Smooth muscle cell (in vitro differentiated cells): Measurements from ENCODE around the gene KRT36. TPM values are rescaled to one million over a fixed set of nuclear protein-coding genes. Genes with fewer than 3 reads are reported as not detected.

ENCODE experiments used
- DNase-seq: peaks from one replicate; lab custom pipeline; 2025; ENCODE audit not compliant: unreplicated experiment; lab: John Stamatoyannopoulos, UW
- H2AFZ ChIP-seq: fragments of 200-600 bp; sonication (generic); 2 replicates; pipeline ENCODE4 v1.6.0; 2016; ENCODE audit warnings: antibody characterized with exemption, low read depth, mild to moderate bottlenecking
- H3F3A ChIP-seq: fragments of 200-600 bp; sonication (generic); 2 replicates; pipeline ENCODE4 v1.6.0; 2017; ENCODE audit warnings: antibody characterized with exemption, low read depth
- H3K27ac ChIP-seq: fragments of 200-600 bp; sonication (generic); 2 replicates; pipeline ENCODE4 v1.5.1; 2016; ENCODE audit warnings: low read depth, mild to moderate bottlenecking
- H3K27me3 ChIP-seq: fragments of 200-600 bp; sonication (generic); 2 replicates; pipeline ENCODE4 v1.6.1; 2016; ENCODE audit warnings: low read depth, mild to moderate bottlenecking
- H3K36me3 ChIP-seq: fragments of 200-600 bp; sonication (generic); 2 replicates; pipeline ENCODE4 v1.5.1; 2016; ENCODE audit warnings: low read depth
- H3K4me1 ChIP-seq: fragments of 200-600 bp; sonication (generic); 2 replicates; pipeline ENCODE4 v1.5.1; 2016; ENCODE audit warnings: low read depth
- H3K4me2 ChIP-seq: fragments of 200-600 bp; sonication (generic); 2 replicates; pipeline ENCODE4 v1.6.0; 2016; ENCODE audit warnings: mild to moderate bottlenecking
- H3K4me3 ChIP-seq: fragments of 200-600 bp; sonication (generic); 2 replicates; pipeline ENCODE4 v1.5.1; 2016; ENCODE audit warnings: mild to moderate bottlenecking
- H3K79me2 ChIP-seq: fragments of 200-600 bp; sonication (generic); 2 replicates; pipeline ENCODE4 v1.6.0; 2016; ENCODE audit warnings: low read depth, mild to moderate bottlenecking
- H3K9ac ChIP-seq: fragments of 200-600 bp; sonication (generic); 2 replicates; pipeline ENCODE4 v1.6.0; 2016; ENCODE audit warnings: low read depth
- H3K9me3 ChIP-seq: fragments of 200-600 bp; sonication (generic); replicated peaks from 2 replicates; pipeline ENCODE4 v1.5.1; 2016; ENCODE audit warnings: low read depth
- H4K20me1 ChIP-seq: fragments of 200-600 bp; sonication (generic); 2 replicates; pipeline ENCODE4 v1.6.0; 2016; ENCODE audit warnings: low read depth
- CTCF ChIP-seq: fragments of 200-600 bp; sonication (generic); IDR thresholded peaks from 2 replicates; pipeline ENCODE4 v1.5.1; 2017; ENCODE audit warnings: borderline replicate concordance, mild to moderate bottlenecking, antibody characterized with exemption; ENCODE audit not compliant: insufficient read depth, poor library complexity, severe bottlenecking
- WGBS: methylation state at CpG from one replicate; pipeline ENCODE4 v1.1.7; 2016; ENCODE audit warnings: low lambda C conversion rate; 5-methylcytosine and 5-hydroxymethylcytosine counted together
- polyA plus RNA-seq: library from polyadenylated mRNA; unstranded; fragments of >200 nt; fragmentation: Nextera tagmentation; extraction: Ambion mirVana; gene quantifications from 2 replicates; pipeline ENCODE4 v1.2.1, GENCODE V29; 2016
- total RNA-seq: library from RNA; depleted of rRNA; stranded (reverse); fragments of >200 nt; gene quantifications from 2 replicates; pipeline ENCODE4 v1.2.3, GENCODE V29; 2014

Gene KRT36
- total and polyA plus RNA-seq, 2 experiments from 2014 or later, result 0.09 TPM; not detected in 1

- H3K27me3 ChIP-seq, result no peaks in the 10 kb centered on the region
- 32% methylated on average over 6 of the region's 6 CpGs for WGBS
- H3K4me3 ChIP-seq, result no peak overlapping the region
- no peaks in the 10 kb centered on the region for H3K9me3 ChIP-seq
- no peak overlapping the region for H3K9ac ChIP-seq
- TF ChIP-seq CTCF, result no peak
- no peak overlapping the region for H3K27ac ChIP-seq
- H3K36me3 ChIP-seq, result no peaks in the 10 kb centered on the region
- H3K4me2 ChIP-seq, result no peak overlapping the region
- no peaks in the 10 kb centered on the region for H3K79me2 ChIP-seq
- no peak for DNase-seq
- no peaks in the 10 kb centered on the region for H3K4me1 ChIP-seq
- H3F3A ChIP-seq, result no peaks in the 10 kb centered on the region
- no peak overlapping the region for H2AFZ ChIP-seq
- H4K20me1 ChIP-seq, result no peaks in the 10 kb centered on the region
Observed at GRCh38 chr17:41464682-41465081, 25.0 kb downstream of the KRT36 start.

GRCh38 chr17:41464173-41464572 lies 25.5 kb downstream of the KRT36 start:
- H3K79me2 ChIP-seq, result no peaks in the 10 kb centered on the region
- no peaks in the 10 kb centered on the region for H3F3A ChIP-seq
- 98% methylated on average over 11 of the region's 11 CpGs for WGBS
- no peaks in the 10 kb centered on the region for H3K4me1 ChIP-seq
- no peak overlapping the region for H3K4me2 ChIP-seq
- no peak for DNase-seq
- H4K20me1 ChIP-seq, result no peaks in the 10 kb centered on the region
- no peaks in the 10 kb centered on the region for H3K36me3 ChIP-seq
- H3K9ac ChIP-seq, result no peak overlapping the region
- no peaks in the 10 kb centered on the region for H3K9me3 ChIP-seq
- no peak for TF ChIP-seq CTCF
- no peak overlapping the region for H3K4me3 ChIP-seq
- H3K27me3 ChIP-seq, result no peaks in the 10 kb centered on the region
- no peak overlapping the region for H3K27ac ChIP-seq
- H2AFZ ChIP-seq, result no peak overlapping the region

GRCh38 chr17:41463746-41464145 lies 26.0 kb downstream of the KRT36 start:
- Histone ChIP-seq H3K27me3 (no peaks in the 10 kb centered on the region), H3K79me2 (no peaks in the 10 kb centered on the region), H3K4me1 (no peaks in the 10 kb centered on the region), H3K9me3 (no peaks in the 10 kb centered on the region), H3K9ac (no peak overlapping the region), H3K4me2 (no peak overlapping the region), H3K36me3 (no peaks in the 10 kb centered on the region), H2AFZ (no peak overlapping the region), H3F3A (no peaks in the 10 kb centered on the region), H4K20me1 (no peaks in the 10 kb centered on the region), H3K4me3 (no peak overlapping the region), H3K27ac (no peak overlapping the region)
- 95% methylated on average over 8 of the region's 8 CpGs for WGBS
- TF ChIP-seq CTCF, result no peak
- no peak for DNase-seq

- H3F3A ChIP-seq, result no peaks in the 10 kb centered on the region
- H3K4me3 ChIP-seq, result no peak overlapping the region
- H3K4me1 ChIP-seq, result no peaks in the 10 kb centered on the region
- WGBS, result 82% methylated on average over 15 of the region's 15 CpGs
- H3K79me2 ChIP-seq, result no peaks in the 10 kb centered on the region
- no peak for DNase-seq
- no peak for TF ChIP-seq CTCF
- no peak overlapping the region for H3K27ac ChIP-seq
- H3K36me3 ChIP-seq, result no peaks in the 10 kb centered on the region
- H4K20me1 ChIP-seq, result no peaks in the 10 kb centered on the region
- H3K9me3 ChIP-seq, result no peaks in the 10 kb centered on the region
- H3K27me3 ChIP-seq, result no peaks in the 10 kb centered on the region
- no peak overlapping the region for H2AFZ ChIP-seq
- H3K4me2 ChIP-seq, result no peak overlapping the region
- H3K9ac ChIP-seq, result no peak overlapping the region
Observed at GRCh38 chr17:41462705-41463104, 27.0 kb downstream of the KRT36 start.
